HepG2 (cell line): ENCODE results near the gene TRIM54. TPM values are rescaled to one million over a fixed set of nuclear protein-coding genes. Genes with fewer than 3 reads are reported as not detected.

ENCODE experiments used
- CENPT ChIP-seq: sonication (generic); formaldehyde crosslinking; IDR thresholded peaks from 2 replicates; pipeline ENCODE4 v1.8.0; 2022; ENCODE audit warnings: low read depth, mild to moderate bottlenecking, moderate library complexity, missing genetic modification reagents
- FOXA1 ChIP-seq, 2 experiments: fragments of 450-650 bp in 1 of 2; sonication (generic) in 1 of 2; formaldehyde crosslinking in 1 of 2; IDR thresholded peaks; 2 replicates each; pipeline versions ENCODE4 v1.4.0 to v1.6.1; 2016 to 2020; ENCODE audit warnings: missing genetic modification reagents in 1 of 2
- FOXK2 ChIP-seq: fragments of 450-650 bp; IDR thresholded peaks from 2 replicates; pipeline ENCODE4 v1.6.1; 2016
- KAT7 ChIP-seq: IDR thresholded peaks from 2 replicates; pipeline ENCODE4 v1.6.1; 2018; ENCODE audit warnings: borderline replicate concordance, missing compliant biosample characterization
- LCORL ChIP-seq, 2 experiments: fragments of 450-650 bp in 1 of 2; sonication (generic) in 1 of 2; formaldehyde crosslinking in 1 of 2; IDR thresholded peaks; 2 replicates each; pipeline versions ENCODE4 v1.5.0 to v1.6.1; 2017 to 2020; ENCODE audit warnings: antibody characterized with exemption in 1 of 2, missing genetic modification reagents in 1 of 2
- MIXL1 ChIP-seq: IDR thresholded peaks from 2 replicates; pipeline ENCODE4 v1.6.1; 2016
- NCOR1 ChIP-seq: fragments of 200-600 bp; sonication (generic); IDR thresholded peaks from 2 replicates; pipeline ENCODE4 v1.7.0; 2017; ENCODE audit warnings: antibody characterized with exemption, low read length, borderline replicate concordance
- NR2F1 ChIP-seq, 2 experiments: fragments of 450-650 bp in 1 of 2; formaldehyde crosslinking in 1 of 2; IDR thresholded peaks; 2 replicates each; pipeline versions ENCODE4 v1.5.0 to v1.6.1; 2016 to 2020; ENCODE audit warnings: mild to moderate bottlenecking in 1 of 2, missing compliant biosample characterization in 1 of 2, missing genetic modification reagents in 1 of 2, moderate library complexity in 1 of 2
- NR3C1 ChIP-seq: sonication (generic); formaldehyde crosslinking; IDR thresholded peaks from 2 replicates; pipeline ENCODE4 v1.4.0; 2020; ENCODE audit warnings: missing genetic modification reagents
- REPIN1 ChIP-seq: sonication (generic); formaldehyde crosslinking; IDR thresholded peaks from 2 replicates; pipeline ENCODE4 v1.8.0; 2022; ENCODE audit warnings: missing genetic modification reagents, low read depth, mild to moderate bottlenecking, borderline replicate concordance
- ZNF124 ChIP-seq: sonication (generic); formaldehyde crosslinking; IDR thresholded peaks from 2 replicates; pipeline ENCODE4 v1.4.0; 2020; ENCODE audit warnings: missing genetic modification reagents
- ZNF33A ChIP-seq: sonication (generic); formaldehyde crosslinking; IDR thresholded peaks from 2 replicates; pipeline ENCODE4 v1.5.1; 2020; ENCODE audit warnings: missing genetic modification reagents, mild to moderate bottlenecking, moderate library complexity, borderline replicate concordance
- ZNF768 ChIP-seq: sonication (generic); formaldehyde crosslinking; IDR thresholded peaks from 2 replicates; pipeline ENCODE4 v1.4.0; 2020; ENCODE audit warnings: missing genetic modification reagents
- ZSCAN20 ChIP-seq: sonication (generic); formaldehyde crosslinking; IDR thresholded peaks from 2 replicates; pipeline ENCODE4 v1.4.0; 2020; ENCODE audit warnings: missing genetic modification reagents, mild to moderate bottlenecking, borderline replicate concordance
- ZSCAN9 ChIP-seq: IDR thresholded peaks from 2 replicates; pipeline ENCODE4 v1.6.1; 2016; ENCODE audit warnings: borderline replicate concordance
- polyA plus RNA-seq, 8 experiments: library from polyadenylated mRNA; depleted of rRNA in 3 of 8; stranded (reverse) in 7 of 8; unstranded in 1 of 8; fragments of >200 nt; fragmentation: Illumina TruSeq in 4 of 8; extraction: Trizol in 4 of 8; gene quantifications; 2 replicates each; pipeline versions ENCODE4 v1.2.1 to v1.2.3, GENCODE V29; 2011 to 2016; ENCODE audit warnings: low read depth in 4 of 8, missing spikeins in 1 of 8, mixed read lengths in 1 of 8; ENCODE audit not compliant: insufficient read depth in 1 of 8
- total RNA-seq, 5 experiments: library from RNA; depleted of rRNA; stranded (reverse); fragments of >200 nt; fragmentation: Illumina TruSeq; extraction: Trizol; gene quantifications; 2 replicates each; pipeline ENCODE4 v1.2.3, GENCODE V29; 2016; ENCODE audit warnings: low read depth in 1 of 5
- TF ChIP-seq, protein P1 (sequence below): IDR thresholded peaks from 2 replicates; pipeline ENCODE4 v1.6.1; 2016; ENCODE audit warnings: mild to moderate bottlenecking, missing biosample characterization, missing genetic modification reagents
- TF ChIP-seq, protein P2 (sequence below): sonication (generic); formaldehyde crosslinking; IDR thresholded peaks from 2 replicates; pipeline ENCODE4 v1.8.1; 2023; ENCODE audit warnings: mild to moderate bottlenecking, missing genetic modification reagents, borderline replicate concordance
- TF ChIP-seq, protein P3 (sequence below): sonication (generic); formaldehyde crosslinking; IDR thresholded peaks from 2 replicates; pipeline ENCODE4 v1.4.0; 2020; ENCODE audit warnings: mild to moderate bottlenecking, missing genetic modification reagents
- TF ChIP-seq, protein P4 (sequence below): sonication (generic); formaldehyde crosslinking; IDR thresholded peaks from 2 replicates; pipeline ENCODE4 v1.5.0; 2020; ENCODE audit warnings: missing genetic modification reagents, mild to moderate bottlenecking, borderline replicate concordance
- TF ChIP-seq, protein P5 (sequence below): fragments of 450-650 bp; IDR thresholded peaks from 2 replicates; pipeline ENCODE4 v1.6.1; 2016
- TF ChIP-seq, protein P6 (sequence below): sonication (generic); formaldehyde crosslinking; IDR thresholded peaks from 2 replicates; pipeline ENCODE4 v1.4.0; 2020; ENCODE audit warnings: mild to moderate bottlenecking, missing genetic modification reagents
- TF ChIP-seq, protein P7 (sequence below): sonication (generic); formaldehyde crosslinking; IDR thresholded peaks from 2 replicates; pipeline ENCODE4 v1.5.1; 2020; ENCODE audit warnings: missing genetic modification reagents, mild to moderate bottlenecking, borderline replicate concordance

Gene TRIM54
- total and polyA plus RNA-seq, 2 of the 13 experiments (the other 11 are each of a cell fraction or from before 2014, with no cell fraction given) = 0.07 to 0.13 TPM

DNA sequence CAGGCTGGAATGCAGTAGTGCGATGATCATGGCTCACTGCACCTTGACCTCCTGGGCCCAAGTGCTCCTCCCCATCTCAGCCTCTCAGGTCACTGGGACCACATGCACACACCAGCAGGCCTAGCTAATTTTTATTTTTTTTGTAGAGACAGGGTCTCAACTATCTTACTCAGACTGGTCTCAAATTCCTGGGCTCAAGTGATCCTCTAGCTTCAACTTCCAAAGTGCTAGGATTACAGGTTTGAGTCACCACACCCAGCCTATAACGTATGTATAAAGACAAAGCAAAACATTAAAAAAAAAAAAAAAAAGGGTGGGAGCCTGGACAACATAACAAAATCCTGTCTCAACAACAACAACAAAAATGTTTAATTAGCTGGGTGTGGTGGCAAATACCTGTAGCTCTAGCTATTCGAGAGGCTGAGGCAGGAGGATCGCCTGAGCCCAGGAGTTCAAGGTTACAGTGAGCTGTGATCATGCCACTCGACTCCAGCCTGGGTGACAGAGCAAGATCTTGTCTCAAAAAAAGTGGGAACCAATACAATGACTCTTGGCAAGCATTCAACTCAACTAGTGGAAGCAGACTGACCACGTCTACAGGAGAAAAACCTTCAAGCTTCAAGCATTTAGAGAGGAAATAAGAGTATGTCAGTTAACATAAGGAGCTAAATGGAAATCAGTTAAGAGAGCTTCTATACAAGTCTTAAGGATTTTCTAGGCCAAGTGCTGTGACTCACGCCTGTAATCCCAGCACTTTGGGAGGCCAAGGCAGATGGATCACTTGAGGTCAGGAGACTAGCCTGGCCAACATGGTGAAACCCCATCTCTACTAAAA, 71.8 kb downstream of the TRIM54 start (continued):
- TF ChIP-seq ZNF768 (CRISPR knock-in tag) = no peak
- no peak for TF ChIP-seq ZSCAN20 (CRISPR knock-in tag)
- TF ChIP-seq FOXK2 = no peak
- TF ChIP-seq, protein P1, sequence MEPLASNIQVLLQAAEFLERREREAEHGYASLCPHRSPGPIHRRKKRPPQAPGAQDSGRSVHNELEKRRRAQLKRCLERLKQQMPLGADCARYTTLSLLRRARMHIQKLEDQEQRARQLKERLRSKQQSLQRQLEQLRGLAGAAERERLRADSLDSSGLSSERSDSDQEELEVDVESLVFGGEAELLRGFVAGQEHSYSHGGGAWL (CRISPR knock-in tag) = no peak
- TF ChIP-seq, protein P2, sequence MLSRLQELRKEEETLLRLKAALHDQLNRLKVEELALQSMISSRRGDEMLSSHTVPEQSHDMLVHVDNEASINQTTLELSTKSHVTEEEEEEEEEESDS (CRISPR knock-in tag) = no peak
- TF ChIP-seq, protein P3, sequence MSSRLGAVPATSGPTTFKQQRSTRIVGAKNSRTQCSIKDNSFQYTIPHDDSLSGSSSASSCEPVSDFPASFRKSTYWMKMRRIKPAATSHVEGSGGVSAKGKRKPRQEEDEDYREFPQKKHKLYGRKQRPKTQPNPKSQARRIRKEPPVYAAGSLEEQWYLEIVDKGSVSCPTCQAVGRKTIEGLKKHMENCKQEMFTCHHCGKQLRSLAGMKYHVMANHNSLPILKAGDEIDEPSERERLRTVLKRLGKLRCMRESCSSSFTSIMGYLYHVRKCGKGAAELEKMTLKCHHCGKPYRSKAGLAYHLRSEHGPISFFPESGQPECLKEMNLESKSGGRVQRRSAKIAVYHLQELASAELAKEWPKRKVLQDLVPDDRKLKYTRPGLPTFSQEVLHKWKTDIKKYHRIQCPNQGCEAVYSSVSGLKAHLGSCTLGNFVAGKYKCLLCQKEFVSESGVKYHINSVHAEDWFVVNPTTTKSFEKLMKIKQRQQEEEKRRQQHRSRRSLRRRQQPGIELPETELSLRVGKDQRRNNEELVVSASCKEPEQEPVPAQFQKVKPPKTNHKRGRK = no peak
- TF ChIP-seq NCOR1 = peak; percentile 80
- peak; percentile 10; the same call in 1 of the 2 replicates for TF ChIP-seq MIXL1
- TF ChIP-seq, protein P4, sequence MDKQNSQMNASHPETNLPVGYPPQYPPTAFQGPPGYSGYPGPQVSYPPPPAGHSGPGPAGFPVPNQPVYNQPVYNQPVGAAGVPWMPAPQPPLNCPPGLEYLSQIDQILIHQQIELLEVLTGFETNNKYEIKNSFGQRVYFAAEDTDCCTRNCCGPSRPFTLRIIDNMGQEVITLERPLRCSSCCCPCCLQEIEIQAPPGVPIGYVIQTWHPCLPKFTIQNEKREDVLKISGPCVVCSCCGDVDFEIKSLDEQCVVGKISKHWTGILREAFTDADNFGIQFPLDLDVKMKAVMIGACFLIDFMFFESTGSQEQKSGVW (CRISPR knock-in tag) = no peak
- TF ChIP-seq REPIN1 (CRISPR knock-in tag) = 0 out of 2 replicates have a peak, but pooled peaks have one; percentile 26
- 0 out of 4 replicates have a peak, but pooled peaks have one; percentile 57 for TF ChIP-seq NR2F1 (CRISPR knock-in tag; IDR thresholded peaks at IDR 0.05)
- TF ChIP-seq, protein P5, sequence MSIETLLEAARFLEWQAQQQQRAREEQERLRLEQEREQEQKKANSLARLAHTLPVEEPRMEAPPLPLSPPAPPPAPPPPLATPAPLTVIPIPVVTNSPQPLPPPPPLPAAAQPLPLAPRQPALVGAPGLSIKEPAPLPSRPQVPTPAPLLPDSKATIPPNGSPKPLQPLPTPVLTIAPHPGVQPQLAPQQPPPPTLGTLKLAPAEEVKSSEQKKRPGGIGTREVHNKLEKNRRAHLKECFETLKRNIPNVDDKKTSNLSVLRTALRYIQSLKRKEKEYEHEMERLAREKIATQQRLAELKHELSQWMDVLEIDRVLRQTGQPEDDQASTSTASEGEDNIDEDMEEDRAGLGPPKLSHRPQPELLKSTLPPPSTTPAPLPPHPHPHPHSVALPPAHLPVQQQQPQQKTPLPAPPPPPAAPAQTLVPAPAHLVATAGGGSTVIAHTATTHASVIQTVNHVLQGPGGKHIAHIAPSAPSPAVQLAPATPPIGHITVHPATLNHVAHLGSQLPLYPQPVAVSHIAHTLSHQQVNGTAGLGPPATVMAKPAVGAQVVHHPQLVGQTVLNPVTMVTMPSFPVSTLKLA = no peak
- TF ChIP-seq, protein P6, sequence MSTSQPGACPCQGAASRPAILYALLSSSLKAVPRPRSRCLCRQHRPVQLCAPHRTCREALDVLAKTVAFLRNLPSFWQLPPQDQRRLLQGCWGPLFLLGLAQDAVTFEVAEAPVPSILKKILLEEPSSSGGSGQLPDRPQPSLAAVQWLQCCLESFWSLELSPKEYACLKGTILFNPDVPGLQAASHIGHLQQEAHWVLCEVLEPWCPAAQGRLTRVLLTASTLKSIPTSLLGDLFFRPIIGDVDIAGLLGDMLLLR (CRISPR knock-in tag) = no peak
- TF ChIP-seq CENPT (CRISPR knock-in tag) = no peak
- no peak for TF ChIP-seq ZNF124 (CRISPR knock-in tag)
- no peak for TF ChIP-seq ZNF33A (CRISPR knock-in tag)
- peak; percentile 50; the same call in 1 of the 2 replicates for TF ChIP-seq KAT7
- TF ChIP-seq FOXA1 (IDR thresholded peaks at IDR 0.05) = no peak
- no peak for TF ChIP-seq FOXA1 (CRISPR knock-in tag; IDR thresholded peaks at IDR 0.05)
- no peak; the same call in 1 of the 2 replicates for TF ChIP-seq LCORL (IDR thresholded peaks at IDR 0.05)
- TF ChIP-seq LCORL (CRISPR knock-in tag; IDR thresholded peaks at IDR 0.05) = peak; percentile 70; the same call in 1 of the 2 replicates
- peak; percentile 4; the same call in 1 of the 2 replicates for TF ChIP-seq ZSCAN9 (CRISPR knock-in tag)
- no peak for TF ChIP-seq NR3C1 (CRISPR knock-in tag)
- TF ChIP-seq, protein P7, sequence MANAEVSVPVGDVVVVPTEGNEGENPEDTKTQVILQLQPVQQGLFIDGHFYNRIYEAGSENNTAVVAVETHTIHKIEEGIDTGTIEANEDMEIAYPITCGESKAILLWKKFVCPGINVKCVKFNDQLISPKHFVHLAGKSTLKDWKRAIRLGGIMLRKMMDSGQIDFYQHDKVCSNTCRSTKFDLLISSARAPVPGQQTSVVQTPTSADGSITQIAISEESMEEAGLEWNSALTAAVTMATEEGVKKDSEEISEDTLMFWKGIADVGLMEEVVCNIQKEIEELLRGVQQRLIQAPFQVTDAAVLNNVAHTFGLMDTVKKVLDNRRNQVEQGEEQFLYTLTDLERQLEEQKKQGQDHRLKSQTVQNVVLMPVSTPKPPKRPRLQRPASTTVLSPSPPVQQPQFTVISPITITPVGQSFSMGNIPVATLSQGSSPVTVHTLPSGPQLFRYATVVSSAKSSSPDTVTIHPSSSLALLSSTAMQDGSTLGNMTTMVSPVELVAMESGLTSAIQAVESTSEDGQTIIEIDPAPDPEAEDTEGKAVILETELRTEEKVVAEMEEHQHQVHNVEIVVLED = no peak
